ENCODE data around the gene MICU2. TPM values are rescaled to one million over a fixed set of nuclear protein-coding genes. Genes with fewer than 3 reads are reported as not detected.

The MICU2 gene
- total and polyA plus RNA-seq, 2 of the 13 experiments (the other 11 are each of a cell fraction or from before 2014, with no cell fraction given), result 31.7 to 42.4 TPM

GRCh38 chr13:21465710-21466160 lies 138.2 kb downstream of the MICU2 start (continued):
- TF ChIP-seq ZHX1 (CRISPR knock-in tag; IDR thresholded peaks at IDR 0.05; ENCODE audit: low read depth), result no peak
- TF ChIP-seq E2F2 (CRISPR knock-in tag; IDR thresholded peaks at IDR 0.05; ENCODE audit: borderline replicate concordance), result no peak
- peak; percentile 54; the same call in 1 of the 2 replicates for TF ChIP-seq ZNF609 (CRISPR knock-in tag; IDR thresholded peaks at IDR 0.05; ENCODE audit: borderline replicate concordance)
- TF ChIP-seq ZMYM3 (CRISPR knock-in tag; IDR thresholded peaks at IDR 0.05), result peak; percentile 60
- no peak for TF ChIP-seq ZFP82 (CRISPR knock-in tag; IDR thresholded peaks at IDR 0.05; ENCODE audit: borderline replicate concordance)
- no peak for TF ChIP-seq ZBTB7A (CRISPR knock-in tag; IDR thresholded peaks at IDR 0.05)
- peak; percentile 88 for TF ChIP-seq RXRB (CRISPR knock-in tag; IDR thresholded peaks at IDR 0.05; ENCODE audit: borderline replicate concordance)
- TF ChIP-seq BATF2 (CRISPR knock-in tag; IDR thresholded peaks at IDR 0.05), result no peak
- peak; percentile 50; the same call in 1 of the 2 replicates for TF ChIP-seq ZNF512B (CRISPR knock-in tag; IDR thresholded peaks at IDR 0.05; ENCODE audit: borderline replicate concordance)
- TF ChIP-seq ZFP41 (CRISPR knock-in tag; IDR thresholded peaks at IDR 0.05; ENCODE audit: borderline replicate concordance), result no peak
- TF ChIP-seq ZNF772 (CRISPR knock-in tag; IDR thresholded peaks at IDR 0.05), result 0 out of 2 replicates have a peak, but pooled peaks have one; percentile 32
- no peak for TF ChIP-seq KLF15 (CRISPR knock-in tag; IDR thresholded peaks at IDR 0.05; ENCODE audit: borderline replicate concordance)
- no peak for TF ChIP-seq HOXD1 (CRISPR knock-in tag; IDR thresholded peaks at IDR 0.05)

Data from HepG2 (cell line).